HG03139 (cell line): ENCODE results near the gene PLCB2.

Experiments
- ATAC-seq: cut with Tn5 transposase; IDR thresholded peaks from one replicate; pipeline ENCODE4 v1.9.1; 2021; ENCODE audit not compliant: unreplicated experiment

PLCB2 gene

GRCh38 chr15:40328176-40328575 is 20.4 kb upstream of the PLCB2 start:
- no peak for ATAC-seq

DNA sequence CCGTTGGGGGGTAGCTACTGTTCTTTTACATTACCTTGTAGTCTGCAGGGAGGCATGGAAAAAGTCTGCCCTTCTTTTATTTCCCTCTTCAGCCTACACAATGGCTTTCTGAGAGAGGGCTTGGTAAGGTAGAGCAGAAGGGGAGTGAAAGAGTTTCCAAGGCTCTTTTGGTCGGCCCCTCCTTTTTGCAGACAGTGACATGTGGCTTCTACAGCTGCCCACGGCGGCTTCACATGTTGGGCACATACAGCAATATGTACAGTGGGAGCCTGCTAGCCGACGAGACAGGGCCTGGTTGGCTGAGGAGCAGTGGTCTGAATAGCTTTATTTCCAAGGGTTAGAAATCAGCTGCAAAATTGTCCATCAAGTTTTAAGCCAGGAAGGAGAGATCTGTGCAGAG is 19.7 kb upstream of the PLCB2 start:
- no peak for ATAC-seq

- ATAC-seq: no peak
Observed at GRCh38 chr15:40325700-40326099, 18.0 kb upstream of the PLCB2 start.

DNA sequence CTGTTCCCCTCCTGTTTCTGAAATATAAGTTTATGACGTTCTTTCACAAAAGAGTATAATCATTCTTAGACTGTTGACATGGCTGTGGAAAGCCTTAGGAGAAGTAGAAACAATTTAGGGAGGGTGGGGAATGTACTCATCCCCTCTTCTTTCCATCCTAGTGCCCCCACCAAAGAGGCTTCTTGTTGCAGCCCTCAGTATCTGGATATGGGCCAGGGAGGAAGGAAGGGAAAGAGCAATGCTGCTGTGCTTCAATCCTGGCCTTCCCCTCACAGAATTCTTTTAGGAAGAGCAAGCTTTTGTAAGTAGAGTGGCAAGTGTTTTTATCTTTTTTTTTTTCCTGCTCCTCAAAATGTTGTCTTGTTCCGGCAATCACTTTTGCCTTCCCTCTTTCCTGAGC is 17.5 kb upstream of the PLCB2 start:
- no peak for ATAC-seq

GRCh38 chr15:40323953-40324937 is 16.5 kb upstream of the PLCB2 start:
- ATAC-seq: peak; percentile 5

GRCh38 chr15:40323239-40323952 is 15.7 kb upstream of the PLCB2 start, which contains the start of gene INAFM2:
Gene INAFM2 (plus strand): TSS chr15:40323692. CDS start chr15:40324056, 364 bp downstream.
- ATAC-seq: peak; percentile 75

DNA sequence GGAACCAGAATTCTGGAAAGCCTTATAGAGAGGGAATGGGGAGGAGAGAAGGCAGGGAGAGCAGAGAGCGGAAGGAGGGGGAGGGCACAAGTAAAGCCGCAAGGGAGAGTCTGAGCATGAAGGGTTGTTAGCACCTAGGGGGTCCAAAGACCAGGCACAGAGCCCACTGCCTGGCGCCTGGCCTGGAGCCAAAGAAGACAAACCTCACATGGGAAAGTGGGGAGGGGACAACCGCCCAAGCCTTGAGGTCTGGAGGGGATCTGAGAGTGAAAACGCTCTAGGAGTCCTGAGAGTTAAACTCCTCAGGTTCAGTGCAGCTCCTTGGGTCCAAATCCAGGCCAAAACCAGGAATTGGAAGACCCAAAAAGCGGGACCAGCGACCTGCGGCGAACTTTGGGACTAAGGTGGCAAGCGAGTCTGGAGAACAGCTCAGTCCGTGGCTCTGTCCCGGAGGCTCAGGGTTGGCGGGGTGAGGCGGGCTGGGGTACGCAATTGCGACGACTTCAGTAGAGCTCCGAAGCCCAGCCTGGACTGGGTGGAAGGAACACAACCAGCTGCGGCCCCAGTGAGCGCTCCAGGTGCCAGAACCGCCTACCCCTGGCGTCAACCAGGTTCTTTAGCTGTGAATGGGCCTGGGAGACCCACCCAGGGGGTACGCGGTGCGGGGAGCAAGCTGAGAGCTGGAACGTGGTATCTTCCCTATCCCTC is 14.9 kb upstream of the PLCB2 start:
- no peak for ATAC-seq

GRCh38 chr15:40320931-40321371 is 13.2 kb upstream of the PLCB2 start:
- no peak for ATAC-seq

DNA sequence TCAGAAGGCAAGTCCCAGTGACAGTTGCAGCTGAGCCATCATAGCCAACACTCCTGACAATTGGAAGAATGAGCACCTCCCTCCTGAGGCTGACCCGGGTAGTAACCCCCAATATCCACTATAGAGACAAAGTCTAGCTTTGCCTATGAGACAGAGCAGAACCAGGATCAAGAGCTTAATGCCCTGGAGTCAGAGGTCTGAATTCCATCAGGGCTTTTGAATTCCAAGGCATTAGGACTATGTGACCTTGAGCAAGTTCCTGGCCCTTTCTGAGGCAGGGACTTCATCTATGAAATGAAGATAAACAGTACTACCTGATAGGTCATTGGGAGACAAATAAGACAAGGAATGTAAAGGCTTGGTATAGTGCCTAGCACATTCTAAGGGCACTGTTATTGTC is 12.7 kb upstream of the PLCB2 start:
- no peak for ATAC-seq

- ATAC-seq: no peak
Observed at GRCh38 chr15:40317580-40317979, 9.8 kb upstream of the PLCB2 start.

DNA sequence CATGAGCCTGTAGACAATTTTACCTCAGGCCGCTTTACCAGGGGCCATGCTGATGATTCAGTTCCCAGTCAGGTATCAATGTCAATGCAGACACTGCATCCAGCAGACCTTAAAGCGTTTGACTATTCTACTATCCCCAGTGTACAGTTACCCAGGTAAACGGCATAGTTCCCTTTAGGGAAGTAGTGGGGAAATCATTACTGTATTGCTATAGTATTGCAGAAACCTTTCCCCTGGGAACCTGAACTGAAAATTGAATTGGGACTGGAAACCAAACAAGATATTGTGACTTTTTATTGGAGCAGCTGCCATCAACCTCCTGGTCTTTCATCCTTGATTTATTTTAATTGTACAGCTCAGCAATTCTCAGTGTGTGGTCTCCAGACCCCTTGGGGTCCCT is 9.2 kb upstream of the PLCB2 start:
- no peak for ATAC-seq

DNA sequence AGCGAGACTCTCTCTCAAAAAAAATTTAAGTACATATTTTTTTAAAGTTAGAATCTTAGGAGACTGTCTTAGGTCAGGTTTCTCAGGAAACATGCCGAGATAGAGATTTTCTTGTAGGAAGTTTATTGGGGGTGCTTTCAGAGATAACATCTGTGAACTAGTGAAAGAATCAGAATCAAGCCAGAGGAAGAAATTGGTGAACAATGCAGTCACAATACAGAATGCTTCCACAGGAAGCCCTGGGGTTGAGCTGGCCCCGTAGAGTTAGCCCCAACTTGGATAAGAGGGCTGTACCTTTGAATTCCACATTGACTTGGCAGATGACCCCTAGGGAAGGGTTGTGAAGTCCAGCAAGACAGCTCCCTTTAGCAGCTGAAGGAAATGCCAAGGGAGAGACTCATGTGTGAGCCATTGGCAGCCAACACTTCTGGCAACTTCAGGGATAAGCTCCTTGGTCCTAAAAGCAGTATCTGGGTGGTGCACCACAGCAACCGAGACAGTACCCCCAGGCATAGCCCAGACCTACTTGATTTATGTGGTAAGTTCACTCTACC is 7.1 kb upstream of the PLCB2 start:
- no peak for ATAC-seq

DNA sequence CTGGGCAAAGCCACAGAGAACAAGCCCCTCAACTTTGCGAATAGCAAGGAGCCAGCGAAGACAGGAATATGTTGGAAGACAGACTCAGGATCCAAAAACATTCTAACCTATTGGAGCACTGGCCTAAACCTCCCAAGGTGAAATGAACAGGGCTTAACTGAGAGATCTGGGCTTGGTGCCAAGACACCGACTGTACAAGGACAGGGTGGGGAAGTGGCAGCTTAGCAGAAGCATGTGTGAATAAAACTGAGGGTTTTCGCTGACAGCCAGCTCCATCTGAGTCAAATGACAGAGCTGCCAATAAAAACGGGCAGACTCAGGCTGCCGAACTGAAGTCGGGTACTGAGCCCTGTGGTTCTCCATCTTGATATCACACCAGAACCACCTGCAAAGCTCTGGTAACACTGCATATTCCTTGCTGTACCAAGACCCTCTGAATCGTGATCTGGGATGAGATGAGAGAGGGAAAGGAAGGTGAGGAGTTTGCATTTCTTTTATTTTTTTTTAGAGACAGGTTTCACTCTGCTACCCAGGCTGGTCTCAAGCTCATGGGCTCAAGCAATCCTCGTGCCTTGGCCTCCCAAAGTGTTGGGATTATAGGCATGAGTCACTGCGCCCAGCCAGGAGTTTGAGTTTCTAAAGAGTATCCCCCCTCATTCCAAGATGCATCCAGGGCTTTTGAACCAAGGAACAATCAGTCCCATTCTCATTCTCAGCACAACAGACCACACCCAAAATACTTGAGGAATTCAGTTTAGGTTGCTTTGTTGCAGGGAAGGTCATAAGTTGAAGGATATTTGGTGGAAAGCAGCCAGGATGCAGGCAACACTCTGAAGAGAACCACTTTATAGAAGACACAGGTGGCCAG is 6.0 kb upstream of the PLCB2 start:
- no peak for ATAC-seq

GRCh38 chr15:40312370-40313158 is 4.8 kb upstream of the PLCB2 start:
- ATAC-seq: no peak

GRCh38 chr15:40310993-40311392 is 3.3 kb upstream of the PLCB2 start:
- ATAC-seq: no peak

GRCh38 chr15:40310001-40310959 is 2.5 kb upstream of the PLCB2 start:
- ATAC-seq: no peak

DNA sequence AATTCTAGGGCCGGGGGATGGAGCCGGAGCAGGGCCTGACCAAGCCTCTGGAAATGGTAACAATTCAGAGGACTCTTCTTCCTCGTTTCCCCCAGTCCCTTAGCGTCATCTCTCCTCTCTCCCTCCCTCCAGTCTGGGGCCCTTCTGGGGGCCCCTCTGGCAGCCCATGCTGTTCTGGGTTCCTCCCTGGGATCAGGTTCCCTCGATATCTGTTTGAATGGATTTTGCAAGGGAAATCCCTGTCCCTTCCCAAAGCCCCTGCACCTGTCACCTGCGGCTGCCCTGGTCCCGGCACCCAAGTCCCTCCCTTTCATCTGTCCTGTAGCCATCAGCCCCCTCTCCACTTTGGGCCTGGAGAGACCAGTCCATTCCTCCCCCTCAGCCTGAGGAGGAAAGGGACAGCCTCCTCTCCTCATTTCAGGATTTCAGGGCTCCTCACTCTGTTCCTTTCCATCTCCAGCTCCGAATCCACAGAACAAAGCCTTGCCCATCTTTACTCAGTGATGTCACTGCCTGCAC is 1.7 kb upstream of the PLCB2 start:
- ATAC-seq: no peak

DNA sequence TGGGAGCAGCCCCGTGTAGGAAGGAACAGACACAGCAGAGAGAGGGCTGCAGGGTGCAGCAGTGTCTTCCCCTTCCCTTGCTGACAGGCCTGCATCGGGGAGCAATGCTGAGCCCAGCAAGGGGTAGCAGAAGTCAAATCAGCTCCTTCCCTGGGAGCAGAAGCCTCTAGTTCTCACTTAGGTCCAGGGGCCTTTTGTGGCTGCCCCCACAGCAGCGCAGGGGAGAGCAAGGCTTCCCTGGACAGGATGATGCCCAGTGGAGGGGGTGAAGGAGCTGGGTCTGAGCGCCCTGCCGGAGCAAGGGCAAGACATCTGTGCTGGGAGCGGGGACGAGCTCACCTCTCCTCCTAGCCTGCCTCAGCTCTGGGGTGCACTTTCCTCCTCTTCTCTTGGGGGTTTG is 827 bp downstream of the PLCB2 start:
- no peak for ATAC-seq
